ENCODE measurements around the gene CER1.

GRCh38 chr9:14719231-14719923, 3.2 kb downstream of the CER1 start:
- TF ChIP-seq CTCF (conservative IDR thresholded peaks at IDR 0.05; ENCODE audit: low read depth, low read length) = no peak
- TF ChIP-seq ELK1 (IDR thresholded peaks at IDR 0.05; ENCODE audit: borderline replicate concordance, low read depth, low read length) = no peak
- TF ChIP-seq POLR2A (IDR thresholded peaks at IDR 0.05; ENCODE audit: low read depth, low read length) = no peak
- TF ChIP-seq RFX5 (IDR thresholded peaks at IDR 0.05; ENCODE audit: low read depth, low read length) = no peak
- no peak for TF ChIP-seq SMC3 (IDR thresholded peaks at IDR 0.05; ENCODE audit: low read depth, low read length)
- TF ChIP-seq MXI1 (IDR thresholded peaks at IDR 0.05; ENCODE audit: borderline replicate concordance, low read depth, low read length) = no peak
- TF ChIP-seq CEBPB (IDR thresholded peaks at IDR 0.05; ENCODE audit: low read depth, low read length) = no peak

Measured in IMR-90 (cell line).